ENCODE data around the gene UROC1.
A peak's percentile ranks its signal among the peaks of the same experiment; 100 is the strongest.

Gene UROC1

DNA sequence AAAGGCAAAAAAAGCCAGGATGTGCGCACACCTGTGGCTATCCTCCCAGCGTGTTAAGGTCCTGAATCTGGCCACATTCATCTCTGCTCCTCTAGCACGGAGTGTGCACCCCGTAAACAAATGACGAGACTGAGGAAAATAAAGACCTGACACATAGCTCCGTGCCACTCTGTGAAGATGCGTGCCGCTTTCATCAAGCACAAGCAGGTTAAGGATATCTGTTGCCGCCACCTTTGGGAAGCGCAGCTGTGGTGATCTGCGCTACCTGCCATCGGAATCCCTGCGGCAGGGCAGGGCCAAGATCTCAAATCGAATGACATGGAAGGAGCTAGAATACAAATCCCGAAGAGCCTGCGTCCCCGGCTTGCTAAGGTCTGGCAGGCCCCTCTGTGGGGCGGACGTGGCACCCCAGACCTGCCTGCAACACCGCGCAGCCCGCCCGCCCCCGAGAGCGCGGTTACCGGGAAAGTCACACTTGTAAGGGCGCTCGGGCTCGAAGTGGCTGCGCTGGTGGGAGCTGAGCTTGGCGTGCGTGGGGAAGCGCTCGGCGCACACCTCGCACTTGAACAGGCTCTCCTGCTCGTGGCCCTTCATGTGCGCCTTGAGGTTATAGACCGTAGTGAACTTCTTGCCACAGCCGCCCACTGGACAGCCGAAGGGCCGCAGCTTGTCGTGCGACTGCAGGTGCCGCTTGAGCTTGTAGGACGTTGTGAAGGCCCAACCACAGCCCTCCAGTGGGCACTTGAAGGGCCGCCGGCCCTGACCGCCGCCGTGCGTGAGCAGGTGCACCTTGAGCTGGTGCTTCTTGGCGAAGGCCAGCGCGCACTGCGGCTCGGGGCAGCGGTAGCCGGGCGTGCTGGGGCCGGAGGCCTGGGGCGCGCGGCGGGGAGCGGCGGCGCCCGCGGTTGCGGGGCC lies 42.8 kb downstream of the UROC1 start:
- DNase-seq (ENCODE audit: low read depth, low spot score) = no peak
- Histone ChIP-seq H3K9me3 (ENCODE audit: low read depth, low read length) (no peaks in the 10 kb centered on the region), H3K36me3 (ENCODE audit: insufficient read depth, low read length) (peaks cover 38% of the 10 kb centered on the region), H3K27ac (no peak overlapping the region), H3K9ac (ENCODE audit: insufficient read length) (peak overlapping the region; percentile 86), H3K4me3 (peak overlapping the region; percentile 81)
- TF ChIP-seq EZH2 (IDR thresholded peaks at IDR 0.05) (no peak), POLR2AphosphoS5 (IDR thresholded peaks at IDR 0.05; ENCODE audit: borderline replicate concordance, low read depth, low read length) (no peak), FOXP2 (optimal IDR thresholded peaks at IDR 0.05; ENCODE audit: control extremely low read depth, extremely low read length, insufficient read depth) (no peak)

GRCh38 chr3:126473292-126474168 lies 44.0 kb downstream of the UROC1 start:
- TF ChIP-seq POLR2AphosphoS5 (IDR thresholded peaks at IDR 0.05; ENCODE audit: borderline replicate concordance, low read depth, low read length) = no peak
- TF ChIP-seq EZH2 (IDR thresholded peaks at IDR 0.05) = no peak
- TF ChIP-seq FOXP2 (optimal IDR thresholded peaks at IDR 0.05; ENCODE audit: control extremely low read depth, extremely low read length, insufficient read depth) = no peak
- no peak for DNase-seq (ENCODE audit: low read depth, low spot score)
- Histone ChIP-seq H3K9me3 (ENCODE audit: low read depth, low read length) (no peaks in the 10 kb centered on the region), H3K36me3 (ENCODE audit: insufficient read depth, low read length) (peaks cover 51% of the 10 kb centered on the region), H3K9ac (ENCODE audit: insufficient read length) (peak overlapping the region; percentile 86), H3K27ac (no peak overlapping the region; the same call in 1 of the 2 replicates), H3K4me3 (peak overlapping the region; percentile 81)

- DNase-seq (ENCODE audit: low read depth, low spot score) = no peak
- Histone ChIP-seq H3K9me3 (ENCODE audit: low read depth, low read length) (no peaks in the 10 kb centered on the region), H3K27ac (0 out of 2 replicates have a peak overlapping the region, but pooled peaks have one; percentile 1), H3K36me3 (ENCODE audit: insufficient read depth, low read length) (peaks cover 61% of the 10 kb centered on the region), H3K4me3 (peak overlapping the region; percentile 81), H3K9ac (ENCODE audit: insufficient read length) (peak overlapping the region; percentile 86)
- TF ChIP-seq FOXP2 (optimal IDR thresholded peaks at IDR 0.05; ENCODE audit: control extremely low read depth, extremely low read length, insufficient read depth) (no peak), EZH2 (IDR thresholded peaks at IDR 0.05) (no peak), POLR2AphosphoS5 (IDR thresholded peaks at IDR 0.05; ENCODE audit: borderline replicate concordance, low read depth, low read length) (no peak)
Measured at GRCh38 chr3:126472277-126473006, 45.1 kb downstream of the UROC1 start.

DNA sequence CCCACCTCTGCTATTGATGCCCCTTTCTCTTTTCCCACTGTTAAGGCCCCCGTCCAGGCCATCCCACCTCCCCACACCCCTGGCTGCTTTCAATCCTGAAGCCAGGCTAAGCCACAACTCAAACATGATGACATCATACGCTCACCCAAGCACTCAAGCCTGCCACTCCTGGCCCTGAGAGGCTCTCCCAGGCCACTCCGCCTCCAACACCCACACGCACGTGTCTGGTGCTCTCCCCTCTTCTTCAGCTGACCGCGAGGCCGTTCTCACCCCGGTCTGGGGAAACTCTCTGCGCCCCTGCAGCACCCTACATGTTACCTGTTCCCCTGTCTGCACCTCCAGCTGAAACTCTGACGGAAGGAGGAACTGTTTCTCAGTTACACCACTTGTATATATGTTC lies 48.1 kb downstream of the UROC1 start:
- TF ChIP-seq FOXP2 (optimal IDR thresholded peaks at IDR 0.05; ENCODE audit: control extremely low read depth, extremely low read length, insufficient read depth) (no peak), POLR2AphosphoS5 (IDR thresholded peaks at IDR 0.05; ENCODE audit: borderline replicate concordance, low read depth, low read length) (no peak), EZH2 (IDR thresholded peaks at IDR 0.05) (no peak)
- Histone ChIP-seq H3K9me3 (ENCODE audit: low read depth, low read length) (no peaks in the 10 kb centered on the region), H3K4me3 (no peak overlapping the region), H3K36me3 (ENCODE audit: insufficient read depth, low read length) (peaks cover 91% of the 10 kb centered on the region), H3K9ac (ENCODE audit: insufficient read length) (no peak overlapping the region), H3K27ac (no peak overlapping the region)
- DNase-seq (ENCODE audit: low read depth, low spot score) = no peak

GRCh38 chr3:126468028-126468891 lies 49.3 kb downstream of the UROC1 start:
- H3K4me3 ChIP-seq = no peak overlapping the region
- peaks cover 95% of the 10 kb centered on the region for H3K36me3 ChIP-seq (ENCODE audit: insufficient read depth, low read length)
- no peak for TF ChIP-seq FOXP2 (optimal IDR thresholded peaks at IDR 0.05; ENCODE audit: control extremely low read depth, extremely low read length, insufficient read depth)
- TF ChIP-seq EZH2 (IDR thresholded peaks at IDR 0.05) = no peak
- no peak for TF ChIP-seq POLR2AphosphoS5 (IDR thresholded peaks at IDR 0.05; ENCODE audit: borderline replicate concordance, low read depth, low read length)
- no peaks in the 10 kb centered on the region for H3K9me3 ChIP-seq (ENCODE audit: low read depth, low read length)
- no peak for DNase-seq (ENCODE audit: low read depth, low spot score)
- H3K27ac ChIP-seq = no peak overlapping the region
- H3K9ac ChIP-seq (ENCODE audit: insufficient read length) = no peak overlapping the region

GRCh38 chr3:126467611-126467955 lies 50.0 kb downstream of the UROC1 start:
- peaks cover 98% of the 10 kb centered on the region for H3K36me3 ChIP-seq (ENCODE audit: insufficient read depth, low read length)
- H3K4me3 ChIP-seq = no peak overlapping the region

More at GRCh38 chr3:126467611-126467955, 50.0 kb downstream of the UROC1 start:
- TF ChIP-seq POLR2AphosphoS5 (IDR thresholded peaks at IDR 0.05; ENCODE audit: borderline replicate concordance, low read depth, low read length) (no peak), EZH2 (IDR thresholded peaks at IDR 0.05) (no peak), FOXP2 (optimal IDR thresholded peaks at IDR 0.05; ENCODE audit: control extremely low read depth, extremely low read length, insufficient read depth) (no peak)
- H3K9me3 ChIP-seq (ENCODE audit: low read depth, low read length) = no peaks in the 10 kb centered on the region
- no peak overlapping the region for H3K27ac ChIP-seq
- H3K9ac ChIP-seq (ENCODE audit: insufficient read length) = no peak overlapping the region
- no peak for DNase-seq (ENCODE audit: low read depth, low spot score)

Measured in SK-N-MC (cell line).